GM21381 (cell line): ENCODE data around the gene CETP.

Experiments used
- ATAC-seq: cut with Tn5 transposase; IDR thresholded peaks from one replicate; pipeline ENCODE4 v1.9.1; 2021; ENCODE audit warnings: mild to moderate bottlenecking, moderate library complexity; ENCODE audit not compliant: unreplicated experiment

Gene CETP

GRCh38 chr16:56961851-56962281 is at the start of gene CETP:
CETP (plus strand) TSS chr16:56961950; CDS start chr16:56961980, 30 bp downstream.
- no peak for ATAC-seq

- no peak for ATAC-seq
These were observed 48.7 kb upstream of the CETP start for GRCh38 chr16:56912746-56913708.

- ATAC-seq: no peak
These were observed 46.9 kb upstream of the CETP start for GRCh38 chr16:56914896-56915295.

GRCh38 chr16:56915336-56916119 is 46.2 kb upstream of the CETP start:
- no peak for ATAC-seq

GRCh38 chr16:56916571-56917403 is 45.0 kb upstream of the CETP start:
- ATAC-seq: peak; percentile 69

- ATAC-seq: no peak
These were observed 43.2 kb upstream of the CETP start for GRCh38 chr16:56918467-56919012.

GRCh38 chr16:56919099-56919800 is 42.5 kb upstream of the CETP start:
- no peak for ATAC-seq

- ATAC-seq: no peak
These were observed 40.2 kb upstream of the CETP start for GRCh38 chr16:56921571-56921970.

- no peak for ATAC-seq
These were observed 38.2 kb upstream of the CETP start for GRCh38 chr16:56923481-56924091.

GRCh38 chr16:56927471-56927870 is 34.3 kb upstream of the CETP start:
- no peak for ATAC-seq

- no peak for ATAC-seq
These were observed 32.1 kb upstream of the CETP start for GRCh38 chr16:56929639-56930038.

- ATAC-seq: no peak
These were observed 31.1 kb upstream of the CETP start for GRCh38 chr16:56930486-56931270.

- ATAC-seq: peak; percentile 38
These were observed 30.4 kb upstream of the CETP start for GRCh38 chr16:56931271-56931891.

GRCh38 chr16:56931892-56932720 is 29.6 kb upstream of the CETP start, which contains the start of gene HERPUD1:
HERPUD1 (plus strand) TSS chr16:56932142; CDS start chr16:56932245, 103 bp downstream.
- ATAC-seq: peak; percentile 85

- ATAC-seq: peak; percentile 5
These were observed 28.8 kb upstream of the CETP start for GRCh38 chr16:56932721-56933619.
